HG03521 (cell line): ENCODE data around the gene FUT3.
"Not testable (repeated sequence)": the region's sequence is repeated elsewhere in the genome, so short reads cannot be mapped to it uniquely, and the experiment has no call there.

Experiments
- ATAC-seq: cut with Tn5 transposase; IDR thresholded peaks from one replicate; pipeline ENCODE4 v1.9.1; 2021; ENCODE audit warnings: mild to moderate bottlenecking, moderate library complexity; ENCODE audit not compliant: unreplicated experiment

The FUT3 gene

GRCh38 chr19:5850189-5850588, 1.1 kb downstream of the FUT3 start:
- no peak for ATAC-seq

- ATAC-seq, result not testable (repeated sequence)
Measured at GRCh38 chr19:5848621-5849020, 2.6 kb downstream of the FUT3 start.

GRCh38 chr19:5847846-5848245, 3.4 kb downstream of the FUT3 start:
- not testable (repeated sequence) for ATAC-seq

- no peak for ATAC-seq
Measured at GRCh38 chr19:5844456-5845433, 6.5 kb downstream of the FUT3 start.

- ATAC-seq, result no peak
Measured at GRCh38 chr19:5843295-5843927, 7.8 kb downstream of the FUT3 start.

- not testable (repeated sequence) for ATAC-seq
Measured at GRCh38 chr19:5841735-5842111, 9.5 kb downstream of the FUT3 start.

- no peak for ATAC-seq
Measured at GRCh38 chr19:5839065-5840017, 11.9 kb downstream of the FUT3 start, which contains the start of gene FUT6. Gene FUT6, minus strand, starts transcription at chr19:5839702. Its CDS starts 7,135 bp downstream, at chr19:5832567.

GRCh38 chr19:5838353-5839064, 12.7 kb downstream of the FUT3 start:
- ATAC-seq, result no peak

- no peak for ATAC-seq
Measured at GRCh38 chr19:5837761-5838352, 13.4 kb downstream of the FUT3 start.

- ATAC-seq, result no peak
Measured at GRCh38 chr19:5832527-5833216, 18.6 kb downstream of the FUT3 start.

GRCh38 chr19:5832061-5832460, 19.2 kb downstream of the FUT3 start:
- no peak for ATAC-seq

- no peak for ATAC-seq
Measured at GRCh38 chr19:5831159-5831558, 20.1 kb downstream of the FUT3 start.

- no peak for ATAC-seq
Measured at GRCh38 chr19:5829567-5830310, 21.5 kb downstream of the FUT3 start.

- no peak for ATAC-seq
Measured at GRCh38 chr19:5828661-5829566, 22.3 kb downstream of the FUT3 start.

- peak; percentile 75 for ATAC-seq
Measured at GRCh38 chr19:5827891-5828660, 23.2 kb downstream of the FUT3 start.

- no peak for ATAC-seq
Measured at GRCh38 chr19:5827342-5827890, 23.8 kb downstream of the FUT3 start.
